Measurements from ENCODE around the gene STK32B.

- TF ChIP-seq ZNF670 (tag by site-specific recombination; IDR thresholded peaks at IDR 0.05; ENCODE audit: low read depth) (no peak), CTCF (tag by site-specific recombination; IDR thresholded peaks at IDR 0.05) (no peak), ZNF324 (tag by site-specific recombination; IDR thresholded peaks at IDR 0.05) (no peak), ZNF274 (IDR thresholded peaks at IDR 0.05; ENCODE audit: low read length) (no peak), ZNF274 (tag by site-specific recombination; IDR thresholded peaks at IDR 0.05; ENCODE audit: borderline replicate concordance) (no peak), ZNF76 (tag by site-specific recombination; IDR thresholded peaks at IDR 0.05; ENCODE audit: borderline replicate concordance, low read depth) (no peak), TSHZ1 (tag by site-specific recombination; IDR thresholded peaks at IDR 0.05; ENCODE audit: borderline replicate concordance) (no peak), ZBTB8A (tag by site-specific recombination; IDR thresholded peaks at IDR 0.05) (no peak), ELK4 (IDR thresholded peaks at IDR 0.05; ENCODE audit: borderline replicate concordance, low read depth, low read length) (no peak), KLF1 (tag by site-specific recombination; IDR thresholded peaks at IDR 0.05) (no peak)
- TF ChIP-seq, protein P1, sequence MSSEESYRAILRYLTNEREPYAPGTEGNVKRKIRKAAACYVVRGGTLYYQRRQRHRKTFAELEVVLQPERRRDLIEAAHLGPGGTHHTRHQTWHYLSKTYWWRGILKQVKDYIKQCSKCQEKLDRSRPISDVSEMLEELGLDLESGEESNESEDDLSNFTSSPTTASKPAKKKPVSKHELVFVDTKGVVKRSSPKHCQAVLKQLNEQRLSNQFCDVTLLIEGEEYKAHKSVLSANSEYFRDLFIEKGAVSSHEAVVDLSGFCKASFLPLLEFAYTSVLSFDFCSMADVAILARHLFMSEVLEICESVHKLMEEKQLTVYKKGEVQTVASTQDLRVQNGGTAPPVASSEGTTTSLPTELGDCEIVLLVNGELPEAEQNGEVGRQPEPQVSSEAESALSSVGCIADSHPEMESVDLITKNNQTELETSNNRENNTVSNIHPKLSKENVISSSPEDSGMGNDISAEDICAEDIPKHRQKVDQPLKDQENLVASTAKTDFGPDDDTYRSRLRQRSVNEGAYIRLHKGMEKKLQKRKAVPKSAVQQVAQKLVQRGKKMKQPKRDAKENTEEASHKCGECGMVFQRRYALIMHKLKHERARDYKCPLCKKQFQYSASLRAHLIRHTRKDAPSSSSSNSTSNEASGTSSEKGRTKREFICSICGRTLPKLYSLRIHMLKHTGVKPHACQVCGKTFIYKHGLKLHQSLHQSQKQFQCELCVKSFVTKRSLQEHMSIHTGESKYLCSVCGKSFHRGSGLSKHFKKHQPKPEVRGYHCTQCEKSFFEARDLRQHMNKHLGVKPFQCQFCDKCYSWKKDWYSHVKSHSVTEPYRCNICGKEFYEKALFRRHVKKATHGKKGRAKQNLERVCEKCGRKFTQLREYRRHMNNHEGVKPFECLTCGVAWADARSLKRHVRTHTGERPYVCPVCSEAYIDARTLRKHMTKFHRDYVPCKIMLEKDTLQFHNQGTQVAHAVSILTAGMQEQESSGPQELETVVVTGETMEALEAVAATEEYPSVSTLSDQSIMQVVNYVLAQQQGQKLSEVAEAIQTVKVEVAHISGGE (tag by site-specific recombination; conservative IDR thresholded peaks at IDR 0.05; ENCODE audit: low read depth) = no peak
These were observed 115.1 kb downstream of the STK32B start for GRCh38 chr4:5166377-5166776.

Data from HEK293 (cell line).